HG03571 (cell line): ENCODE measurements around the gene NDUFS7.
"Not testable (repeated sequence)": the region's sequence is repeated elsewhere in the genome, so short reads cannot be mapped to it uniquely, and the experiment has no call there.

Experiments used
- ATAC-seq: cut with Tn5 transposase; IDR thresholded peaks from one replicate; pipeline ENCODE4 v1.9.1; 2021; ENCODE audit not compliant: unreplicated experiment

Gene NDUFS7

GRCh38 chr19:1417145-1417544, 33.4 kb downstream of the NDUFS7 start:
- ATAC-seq, result no peak

GRCh38 chr19:1417681-1418495, 34.2 kb downstream of the NDUFS7 start:
- ATAC-seq, result no peak

GRCh38 chr19:1418496-1418775, 34.7 kb downstream of the NDUFS7 start:
- no peak for ATAC-seq

GRCh38 chr19:1418951-1419738, 35.4 kb downstream of the NDUFS7 start:
- ATAC-seq, result no peak

- not testable (repeated sequence) for ATAC-seq
These were observed 36.4 kb downstream of the NDUFS7 start for GRCh38 chr19:1420085-1420484.

- no peak for ATAC-seq
These were observed 36.9 kb downstream of the NDUFS7 start for GRCh38 chr19:1420590-1420989.

GRCh38 chr19:1421218-1421957, 37.7 kb downstream of the NDUFS7 start:
- ATAC-seq, result no peak

- ATAC-seq, result no peak
These were observed 38.2 kb downstream of the NDUFS7 start for GRCh38 chr19:1421958-1422305.

GRCh38 chr19:1422360-1422759, 38.7 kb downstream of the NDUFS7 start:
- ATAC-seq, result no peak

GRCh38 chr19:1422943-1423342, 39.2 kb downstream of the NDUFS7 start:
- no peak for ATAC-seq

GRCh38 chr19:1423436-1424191, 39.9 kb downstream of the NDUFS7 start:
- ATAC-seq, result no peak

- no peak for ATAC-seq
These were observed 40.7 kb downstream of the NDUFS7 start for GRCh38 chr19:1424192-1424955.

GRCh38 chr19:1425102-1425837, 41.6 kb downstream of the NDUFS7 start:
- no peak for ATAC-seq

- no peak for ATAC-seq
These were observed 42.2 kb downstream of the NDUFS7 start for GRCh38 chr19:1425902-1426301.

GRCh38 chr19:1426736-1427135, 43.0 kb downstream of the NDUFS7 start:
- no peak for ATAC-seq

GRCh38 chr19:1427221-1427920, 43.7 kb downstream of the NDUFS7 start:
- ATAC-seq, result no peak

- no peak for ATAC-seq
These were observed 45.2 kb downstream of the NDUFS7 start for GRCh38 chr19:1428738-1429391.

- ATAC-seq, result no peak
These were observed 46.0 kb downstream of the NDUFS7 start for GRCh38 chr19:1429750-1430149.

GRCh38 chr19:1430246-1430645, 46.5 kb downstream of the NDUFS7 start:
- no peak for ATAC-seq
